Caco-2 (cell line): ENCODE results near the gene JPT2. TPM values are rescaled to one million over a fixed set of nuclear protein-coding genes. Genes with fewer than 3 reads are reported as not detected.

Experiments used
- BruUV-seq: library from RNA; stranded (reverse); fragments of 400-500 nt; replicated peaks from 2 replicates; lab custom pipeline; 2021; lab: Mats Ljungman, UMichigan
- CTCF ChIA-PET: fragments of 300-600 bp; sonication (Branson Sonifier 250); formaldehyde crosslinking; loops from one replicate; lab custom pipeline; 2022; ENCODE audit warnings: antibody characterized with exemption; lab: Charles Lee
- POLR2A ChIA-PET: fragments of 300-600 bp; sonication (Branson Sonifier 250); formaldehyde crosslinking; loops from one replicate; lab custom pipeline; 2022; ENCODE audit warnings: antibody characterized with exemption; lab: Charles Lee
- DNase-seq, 2 experiments: peaks; one replicate each; pipeline versions ENCODE4 v3.0.0 to v3.0.0-alpha.2; 2020 to 2022
- H3K27me3 ChIP-seq: replicated peaks from 2 replicates; pipeline ENCODE4 v1.6.0; 2011; ENCODE audit warnings: low read length; ENCODE audit not compliant: control insufficient read depth, insufficient read depth
- H3K36me3 ChIP-seq: 2 replicates; pipeline ENCODE4 v1.5.1; 2011; ENCODE audit warnings: low read length; ENCODE audit not compliant: control insufficient read depth, insufficient read depth
- H3K4me1 ChIP-seq: fragments of 250-450 bp; sonication (Bioruptor Pico); 2 replicates; pipeline ENCODE4 v1.5.1; 2020; ENCODE audit warnings: mild to moderate bottlenecking
- H3K4me3 ChIP-seq: 2 replicates; pipeline ENCODE4 v1.5.1; 2011; ENCODE audit warnings: low read depth, mild to moderate bottlenecking, control low read depth, low read length
- H3K9me3 ChIP-seq: fragments of 250-450 bp; sonication (Bioruptor Pico); 2 replicates; pipeline ENCODE4 v1.5.1; 2020; ENCODE audit warnings: mild to moderate bottlenecking, moderate library complexity
- H3K27ac Mint-ChIP-seq: one replicate; pipeline ENCODE4 v1.8.0; 2022; ENCODE audit warnings: mixed read lengths; ENCODE audit not compliant: unreplicated experiment
- H3K27me3 Mint-ChIP-seq: one replicate; pipeline ENCODE4 v1.8.0; 2022; ENCODE audit warnings: mixed read lengths; ENCODE audit not compliant: insufficient read depth, unreplicated experiment
- H3K36me3 Mint-ChIP-seq: one replicate; pipeline ENCODE4 v1.8.0; 2022; ENCODE audit warnings: mild to moderate bottlenecking, mixed read lengths; ENCODE audit not compliant: insufficient read depth, unreplicated experiment
- H3K4me1 Mint-ChIP-seq: one replicate; pipeline ENCODE4 v1.8.0; 2022; ENCODE audit warnings: low read depth, mixed read lengths; ENCODE audit not compliant: unreplicated experiment
- H3K4me3 Mint-ChIP-seq: one replicate; pipeline ENCODE4 v1.8.0; 2022; ENCODE audit warnings: mild to moderate bottlenecking, moderate library complexity, mixed read lengths; ENCODE audit not compliant: unreplicated experiment
- H3K9me3 Mint-ChIP-seq: one replicate; pipeline ENCODE4 v1.8.0; 2022; ENCODE audit warnings: mixed read lengths; ENCODE audit not compliant: unreplicated experiment
- CTCF ChIP-seq, 2 experiments: fragments of 200-600 bp in 1 of 2; IDR thresholded peaks; 1 replicate in 1 of 2; 2 replicates in 1 of 2; pipeline versions ENCODE4 v1.5.1 to v1.8.0; 2011 to 2022; ENCODE audit warnings: antibody characterized with exemption in 1 of 2, control low read depth in 1 of 2, inconsistent platforms in 1 of 2, low read depth in 1 of 2, low read length in 1 of 2, mild to moderate bottlenecking in 1 of 2, moderate library complexity in 1 of 2; ENCODE audit not compliant: insufficient read depth in 1 of 2, severe bottlenecking in 1 of 2, unreplicated experiment in 1 of 2
- intact Hi-C: fragments of 100-400 bp; cut with micrococcal nuclease; formaldehyde crosslinking; loops from one replicate; pipeline ENCODE4 v1.10.0; 2022; ENCODE audit not compliant: unreplicated experiment
- total RNA-seq: library from RNA; stranded (reverse); gene quantifications from 2 replicates; pipeline ENCODE4 v1.2.3, GENCODE V29; 2022

JPT2 gene
- total RNA-seq, 1 experiment from 2014 or later: 178 TPM

- no peak overlapping the region for H3K4me3 ChIP-seq
- TF ChIP-seq CTCF (IDR thresholded peaks at IDR 0.05; ENCODE audit: insufficient read depth in 1 of 2, low read depth in 1 of 2, low read length in 1 of 2, severe bottlenecking in 1 of 2, unreplicated experiment in 1 of 2): no peak
- no peaks in the 10 kb centered on the region for H3K4me1 Mint-ChIP-seq
- intact Hi-C loops: no loop called here
- no peaks in the 10 kb centered on the region for H3K4me1 ChIP-seq
- H3K36me3 Mint-ChIP-seq: peaks cover 68% of the 10 kb centered on the region
- ChIA-PET POLR2A (no interaction called here), CTCF (no interaction called here)
- peak overlapping the region; percentile 25 for H3K4me3 Mint-ChIP-seq
- no peaks in the 10 kb centered on the region for H3K9me3 ChIP-seq
- H3K27me3 Mint-ChIP-seq: no peaks in the 10 kb centered on the region
- H3K36me3 ChIP-seq: peaks cover 6% of the 10 kb centered on the region
- H3K27ac Mint-ChIP-seq: peak overlapping the region; percentile 64
- DNase-seq: no peak
- H3K27me3 ChIP-seq: no peaks in the 10 kb centered on the region; the same call in 1 of the 2 replicates
- peaks cover 20% of the 10 kb centered on the region for H3K9me3 Mint-ChIP-seq
- no TSS peak for BruUV-seq
Observed at GRCh38 chr16:1651094-1651973, 26.7 kb upstream of the JPT2 start.

GRCh38 chr16:1651974-1652312 lies 26.1 kb upstream of the JPT2 start:
- no peaks in the 10 kb centered on the region; the same call in 1 of the 2 replicates for H3K27me3 ChIP-seq
- H3K4me1 Mint-ChIP-seq: no peaks in the 10 kb centered on the region
- H3K9me3 ChIP-seq: no peaks in the 10 kb centered on the region
- no peak overlapping the region for H3K4me3 ChIP-seq
- no TSS peak for BruUV-seq
- peaks cover 20% of the 10 kb centered on the region for H3K9me3 Mint-ChIP-seq
- H3K4me1 ChIP-seq: no peaks in the 10 kb centered on the region
- intact Hi-C loops: no loop called here
- H3K36me3 ChIP-seq: peaks cover 6% of the 10 kb centered on the region
- H3K27ac Mint-ChIP-seq: peak overlapping the region; percentile 64
- H3K4me3 Mint-ChIP-seq: no peak overlapping the region
- POLR2A ChIA-PET: no interaction called here
- H3K36me3 Mint-ChIP-seq: peaks cover 68% of the 10 kb centered on the region
- no peak for DNase-seq
- CTCF ChIA-PET: no interaction called here
- no peaks in the 10 kb centered on the region for H3K27me3 Mint-ChIP-seq
- no peak for TF ChIP-seq CTCF (IDR thresholded peaks at IDR 0.05; ENCODE audit: insufficient read depth in 1 of 2, low read depth in 1 of 2, low read length in 1 of 2, severe bottlenecking in 1 of 2, unreplicated experiment in 1 of 2)

GRCh38 chr16:1653023-1653422 lies 25.1 kb upstream of the JPT2 start:
- no peaks in the 10 kb centered on the region for H3K4me1 ChIP-seq
- no peak overlapping the region for H3K27ac Mint-ChIP-seq

More at GRCh38 chr16:1653023-1653422, 25.1 kb upstream of the JPT2 start:
- no peaks in the 10 kb centered on the region; the same call in 1 of the 2 replicates for H3K27me3 ChIP-seq
- DNase-seq: no peak
- ChIA-PET CTCF (no interaction called here), POLR2A (no interaction called here)
- no peak for TF ChIP-seq CTCF (IDR thresholded peaks at IDR 0.05; ENCODE audit: insufficient read depth in 1 of 2, low read depth in 1 of 2, low read length in 1 of 2, severe bottlenecking in 1 of 2, unreplicated experiment in 1 of 2)
- Mint-ChIP-seq H3K27me3 (no peaks in the 10 kb centered on the region), H3K36me3 (peaks cover 63% of the 10 kb centered on the region), H3K9me3 (peaks cover 20% of the 10 kb centered on the region), H3K4me1 (no peaks in the 10 kb centered on the region), H3K4me3 (no peak overlapping the region)
- H3K9me3 ChIP-seq: no peaks in the 10 kb centered on the region
- no TSS peak for BruUV-seq
- H3K4me3 ChIP-seq: no peak overlapping the region
- intact Hi-C loops: no loop called here
- peaks cover 6% of the 10 kb centered on the region for H3K36me3 ChIP-seq
